ENCODE results near the gene EFCAB3.

- TF ChIP-seq, protein P1, sequence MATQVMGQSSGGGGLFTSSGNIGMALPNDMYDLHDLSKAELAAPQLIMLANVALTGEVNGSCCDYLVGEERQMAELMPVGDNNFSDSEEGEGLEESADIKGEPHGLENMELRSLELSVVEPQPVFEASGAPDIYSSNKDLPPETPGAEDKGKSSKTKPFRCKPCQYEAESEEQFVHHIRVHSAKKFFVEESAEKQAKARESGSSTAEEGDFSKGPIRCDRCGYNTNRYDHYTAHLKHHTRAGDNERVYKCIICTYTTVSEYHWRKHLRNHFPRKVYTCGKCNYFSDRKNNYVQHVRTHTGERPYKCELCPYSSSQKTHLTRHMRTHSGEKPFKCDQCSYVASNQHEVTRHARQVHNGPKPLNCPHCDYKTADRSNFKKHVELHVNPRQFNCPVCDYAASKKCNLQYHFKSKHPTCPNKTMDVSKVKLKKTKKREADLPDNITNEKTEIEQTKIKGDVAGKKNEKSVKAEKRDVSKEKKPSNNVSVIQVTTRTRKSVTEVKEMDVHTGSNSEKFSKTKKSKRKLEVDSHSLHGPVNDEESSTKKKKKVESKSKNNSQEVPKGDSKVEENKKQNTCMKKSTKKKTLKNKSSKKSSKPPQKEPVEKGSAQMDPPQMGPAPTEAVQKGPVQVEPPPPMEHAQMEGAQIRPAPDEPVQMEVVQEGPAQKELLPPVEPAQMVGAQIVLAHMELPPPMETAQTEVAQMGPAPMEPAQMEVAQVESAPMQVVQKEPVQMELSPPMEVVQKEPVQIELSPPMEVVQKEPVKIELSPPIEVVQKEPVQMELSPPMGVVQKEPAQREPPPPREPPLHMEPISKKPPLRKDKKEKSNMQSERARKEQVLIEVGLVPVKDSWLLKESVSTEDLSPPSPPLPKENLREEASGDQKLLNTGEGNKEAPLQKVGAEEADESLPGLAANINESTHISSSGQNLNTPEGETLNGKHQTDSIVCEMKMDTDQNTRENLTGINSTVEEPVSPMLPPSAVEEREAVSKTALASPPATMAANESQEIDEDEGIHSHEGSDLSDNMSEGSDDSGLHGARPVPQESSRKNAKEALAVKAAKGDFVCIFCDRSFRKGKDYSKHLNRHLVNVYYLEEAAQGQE (IDR thresholded peaks at IDR 0.05; ENCODE audit: insufficient read depth in 1 of 2, low read depth in 2 of 2, low read length in 2 of 2), result no peak
- no peak for TF ChIP-seq TAF1 (IDR thresholded peaks at IDR 0.05; ENCODE audit: borderline replicate concordance, insufficient read depth, low read length)
- no peak for TF ChIP-seq SIN3A (IDR thresholded peaks at IDR 0.05; ENCODE audit: borderline replicate concordance, insufficient read depth, low read length)
- TF ChIP-seq POLR2AphosphoS5 (IDR thresholded peaks at IDR 0.05; ENCODE audit: low read depth, low read length), result no peak
These were observed 12.6 kb downstream of the EFCAB3 start for GRCh38 chr17:62392908-62393307.
